ENCODE results near the gene CCL8.

Gene CCL8

GRCh38 chr17:34301986-34302385 lies 17.2 kb upstream of the CCL8 start:
- H3K27ac ChIP-seq = no peak overlapping the region
- ChIA-PET CTCF (interaction anchor here (0.5 kb wide), 1 partner anchor 12 kb away, joined by 3 read pairs; no protein-coding TSS in a partner anchor), POLR2A (ENCODE audit: low non-redundant PET) (no interaction called here)
- TF ChIP-seq, protein P1, sequence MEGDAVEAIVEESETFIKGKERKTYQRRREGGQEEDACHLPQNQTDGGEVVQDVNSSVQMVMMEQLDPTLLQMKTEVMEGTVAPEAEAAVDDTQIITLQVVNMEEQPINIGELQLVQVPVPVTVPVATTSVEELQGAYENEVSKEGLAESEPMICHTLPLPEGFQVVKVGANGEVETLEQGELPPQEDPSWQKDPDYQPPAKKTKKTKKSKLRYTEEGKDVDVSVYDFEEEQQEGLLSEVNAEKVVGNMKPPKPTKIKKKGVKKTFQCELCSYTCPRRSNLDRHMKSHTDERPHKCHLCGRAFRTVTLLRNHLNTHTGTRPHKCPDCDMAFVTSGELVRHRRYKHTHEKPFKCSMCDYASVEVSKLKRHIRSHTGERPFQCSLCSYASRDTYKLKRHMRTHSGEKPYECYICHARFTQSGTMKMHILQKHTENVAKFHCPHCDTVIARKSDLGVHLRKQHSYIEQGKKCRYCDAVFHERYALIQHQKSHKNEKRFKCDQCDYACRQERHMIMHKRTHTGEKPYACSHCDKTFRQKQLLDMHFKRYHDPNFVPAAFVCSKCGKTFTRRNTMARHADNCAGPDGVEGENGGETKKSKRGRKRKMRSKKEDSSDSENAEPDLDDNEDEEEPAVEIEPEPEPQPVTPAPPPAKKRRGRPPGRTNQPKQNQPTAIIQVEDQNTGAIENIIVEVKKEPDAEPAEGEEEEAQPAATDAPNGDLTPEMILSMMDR (conservative IDR thresholded peaks at IDR 0.05; ENCODE audit: low read depth) = no peak
- no peak for DNase-seq (ENCODE audit: low spot score)

DNA sequence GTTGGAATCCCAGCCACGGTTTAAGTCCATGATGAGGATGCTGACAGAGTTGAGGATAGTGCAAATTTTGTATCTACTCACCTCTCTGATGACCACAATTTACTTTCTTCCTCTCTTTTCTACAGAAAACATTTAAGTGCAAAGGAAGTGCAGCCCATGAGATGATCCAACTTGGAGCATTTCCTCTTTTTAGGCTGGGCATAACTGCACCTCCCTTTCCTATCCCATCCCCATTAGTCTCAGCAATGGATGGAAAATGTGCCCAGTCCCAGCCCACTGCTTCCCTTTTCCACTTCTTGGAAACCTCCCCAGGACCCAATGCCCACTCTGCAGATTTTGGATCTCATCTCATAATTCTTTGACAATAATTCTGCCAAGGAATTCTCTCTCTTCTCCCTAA lies 16.6 kb upstream of the CCL8 start:
- CTCF ChIA-PET = no interaction called here
- TF ChIP-seq, protein P1 (conservative IDR thresholded peaks at IDR 0.05; ENCODE audit: low read depth) = no peak
- H3K27ac ChIP-seq = no peak overlapping the region
- DNase-seq (ENCODE audit: low spot score) = no peak
- POLR2A ChIA-PET (ENCODE audit: low non-redundant PET) = no interaction called here

DNA sequence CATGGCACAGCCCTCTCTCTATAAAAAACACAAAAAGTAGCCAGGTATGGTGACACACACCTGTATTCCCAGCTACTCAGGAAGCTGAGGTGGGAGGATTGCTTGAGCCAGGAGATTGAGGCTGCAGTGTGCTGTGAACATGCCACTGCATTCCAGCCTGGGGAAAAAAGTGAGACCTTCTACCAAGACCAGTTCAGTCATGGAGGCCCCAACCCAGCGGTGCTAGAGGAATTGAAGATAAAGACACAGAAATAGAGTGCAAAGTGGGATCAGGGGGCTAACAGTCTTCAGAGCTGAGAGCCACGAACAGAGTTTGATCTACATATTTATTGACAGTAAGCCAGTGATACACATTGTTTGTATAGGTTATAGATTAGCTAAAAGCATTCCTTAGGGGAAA lies 15.6 kb upstream of the CCL8 start:
- DNase-seq (ENCODE audit: low spot score) = no peak
- TF ChIP-seq, protein P1 (conservative IDR thresholded peaks at IDR 0.05; ENCODE audit: low read depth) = no peak
- ChIA-PET CTCF (interaction anchor here (0.6 to 1.9 kb wide), 2 partner anchors 58 to 338 kb away, joined by 3 to 4 read pairs; no protein-coding TSS in a partner anchor), POLR2A (ENCODE audit: low non-redundant PET) (no interaction called here)
- H3K27ac ChIP-seq = no peak overlapping the region

DNA sequence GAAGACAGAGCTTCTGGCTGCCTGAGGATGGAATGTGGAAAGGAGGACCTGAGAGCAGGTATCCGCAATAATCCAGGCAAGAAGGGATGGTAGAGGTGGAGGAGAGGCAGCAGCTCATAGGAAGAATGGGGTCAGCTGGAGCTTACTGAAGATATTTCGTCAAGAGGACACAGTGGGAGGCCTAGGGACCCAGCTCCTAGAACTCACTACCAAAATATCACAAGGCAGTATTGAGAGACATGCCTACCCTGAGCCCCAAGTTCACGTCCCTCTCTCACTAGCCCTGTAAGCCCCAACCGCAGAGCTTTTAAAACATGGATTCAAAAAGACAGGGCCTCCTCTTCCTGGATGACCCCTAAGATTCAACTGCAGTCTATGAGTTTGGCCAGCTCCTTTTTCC lies 14.2 kb upstream of the CCL8 start:
- DNase-seq (ENCODE audit: low spot score) = no peak
- ChIA-PET POLR2A (ENCODE audit: low non-redundant PET) (no interaction called here), CTCF (interaction anchor here (1.1 to 1.9 kb wide), 2 partner anchors 56 to 105 kb away, joined by 4 to 5 read pairs; no protein-coding TSS in a partner anchor)
- no peak overlapping the region for H3K27ac ChIP-seq
- TF ChIP-seq, protein P1 (conservative IDR thresholded peaks at IDR 0.05; ENCODE audit: low read depth) = no peak

DNA sequence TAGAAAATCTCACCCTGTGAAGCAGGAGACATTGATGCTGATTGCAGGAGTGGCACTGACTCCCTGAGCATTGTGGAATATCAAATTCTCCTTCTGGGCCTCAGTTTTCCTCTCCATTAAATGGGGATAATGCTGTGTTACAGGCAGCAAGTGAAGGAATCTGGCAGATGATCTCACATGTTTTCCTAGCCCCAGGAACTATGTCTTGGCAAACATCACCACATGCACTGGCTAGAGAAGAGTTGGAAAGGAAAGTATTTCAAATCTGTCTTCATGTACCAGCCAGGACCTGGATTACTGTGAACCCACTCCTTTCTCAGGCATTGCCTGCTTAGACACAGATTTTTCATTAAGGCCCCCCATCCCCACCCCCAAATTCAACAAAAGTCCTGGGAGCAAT lies 13.6 kb upstream of the CCL8 start:
- DNase-seq (ENCODE audit: low spot score) = no peak
- TF ChIP-seq, protein P1 (conservative IDR thresholded peaks at IDR 0.05; ENCODE audit: low read depth) = no peak
- H3K27ac ChIP-seq = no peak overlapping the region
- ChIA-PET POLR2A (ENCODE audit: low non-redundant PET) (no interaction called here), CTCF (interaction anchor here (0.6 to 2.1 kb wide), 3 partner anchors 52 to 105 kb away, joined by 3 to 12 read pairs (median 5); no protein-coding TSS in a partner anchor)

GRCh38 chr17:34306466-34306865 lies 12.8 kb upstream of the CCL8 start:
- POLR2A ChIA-PET (ENCODE audit: low non-redundant PET) = no interaction called here
- CTCF ChIA-PET = interaction anchor here (0.6 to 2.1 kb wide), 3 partner anchors 48 to 55 kb away, joined by 3 to 12 read pairs (median 3); no protein-coding TSS in a partner anchor
- no peak overlapping the region for H3K27ac ChIP-seq

More at GRCh38 chr17:34306466-34306865, 12.8 kb upstream of the CCL8 start:
- TF ChIP-seq, protein P1 (conservative IDR thresholded peaks at IDR 0.05; ENCODE audit: low read depth) = no peak
- peak; percentile 29 for DNase-seq (ENCODE audit: low spot score)
